GM19023 (cell line): Measurements from ENCODE around the gene C1orf87.
"Not testable (repeated sequence)": the region's sequence is repeated elsewhere in the genome, so short reads cannot be mapped to it uniquely, and the experiment has no call there.

ENCODE experiments used
- ATAC-seq: cut with Tn5 transposase; IDR thresholded peaks from one replicate; pipeline ENCODE4 v1.9.1; 2021; ENCODE audit warnings: mild to moderate bottlenecking, moderate library complexity; ENCODE audit not compliant: unreplicated experiment

C1orf87 gene

DNA sequence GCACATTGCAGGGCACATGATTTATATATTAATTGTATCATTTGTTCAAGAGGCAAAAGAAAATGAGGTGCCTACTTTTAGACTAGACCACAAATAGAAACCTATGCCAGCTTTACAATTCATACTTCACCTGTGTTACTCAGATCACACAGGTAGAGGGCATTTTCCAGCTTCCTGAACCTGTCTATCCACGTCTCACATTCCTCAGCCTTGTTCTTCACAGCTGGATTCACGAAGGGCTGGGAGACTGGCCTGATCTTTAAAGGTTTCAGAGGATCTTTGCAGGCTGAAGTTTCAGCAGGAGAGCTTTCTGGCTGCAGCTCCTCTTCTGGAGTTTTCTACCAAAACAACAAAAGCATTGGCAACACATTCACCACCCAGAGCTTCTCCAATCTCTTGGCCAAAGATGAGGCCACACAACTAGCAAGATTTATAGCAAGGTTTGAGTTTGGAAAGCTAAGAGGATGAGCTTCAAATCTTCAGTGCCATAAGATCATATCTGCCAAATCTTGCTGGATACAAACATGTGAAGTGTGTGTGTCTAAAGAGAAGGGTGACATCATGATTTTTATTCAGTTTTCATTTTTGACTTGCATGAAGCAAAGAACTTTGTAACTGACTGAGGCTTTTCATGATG, 76.0 kb downstream of the C1orf87 start:
- no peak for ATAC-seq

DNA sequence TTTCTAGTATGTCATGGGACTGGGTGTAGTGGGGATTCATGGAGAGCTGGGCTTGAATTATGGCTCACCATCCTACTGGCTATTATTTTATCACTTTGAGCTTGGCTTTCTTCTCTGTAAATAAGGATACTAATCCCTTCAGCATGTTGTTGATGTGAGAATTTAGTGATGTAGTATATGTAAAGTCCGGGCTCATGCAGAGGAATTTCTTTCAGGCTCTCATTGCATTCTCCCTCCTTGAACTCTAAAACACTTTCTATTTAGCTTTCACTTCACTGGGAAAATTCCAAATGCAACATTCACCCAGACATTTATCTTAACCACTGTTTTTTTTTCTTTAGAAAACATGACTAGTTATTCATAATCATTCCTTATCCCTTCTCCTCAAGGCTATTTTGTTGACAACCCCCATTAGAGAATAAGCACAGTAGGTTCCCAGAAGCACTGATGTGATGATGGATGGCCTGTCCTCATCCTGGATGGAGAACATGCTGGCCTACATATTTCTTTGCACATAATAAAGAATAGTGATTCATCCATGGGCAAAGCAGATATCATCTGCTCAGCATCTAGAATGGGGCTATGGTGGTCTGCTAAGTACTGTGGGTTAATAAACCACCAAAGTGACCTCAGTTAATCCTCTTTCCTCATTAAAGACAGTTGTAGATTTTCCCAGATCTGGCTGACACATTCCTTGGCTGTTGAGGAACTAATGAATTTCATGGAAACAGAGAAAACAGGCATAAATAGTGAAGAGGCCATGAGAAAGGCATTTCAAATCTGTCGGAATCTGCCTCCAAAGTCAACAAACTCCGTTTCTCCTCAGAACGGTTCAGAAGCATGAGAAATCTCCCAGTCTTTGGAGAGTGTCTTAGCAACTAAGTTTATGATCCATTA, 79.0 kb downstream of the C1orf87 start:
- no peak for ATAC-seq

DNA sequence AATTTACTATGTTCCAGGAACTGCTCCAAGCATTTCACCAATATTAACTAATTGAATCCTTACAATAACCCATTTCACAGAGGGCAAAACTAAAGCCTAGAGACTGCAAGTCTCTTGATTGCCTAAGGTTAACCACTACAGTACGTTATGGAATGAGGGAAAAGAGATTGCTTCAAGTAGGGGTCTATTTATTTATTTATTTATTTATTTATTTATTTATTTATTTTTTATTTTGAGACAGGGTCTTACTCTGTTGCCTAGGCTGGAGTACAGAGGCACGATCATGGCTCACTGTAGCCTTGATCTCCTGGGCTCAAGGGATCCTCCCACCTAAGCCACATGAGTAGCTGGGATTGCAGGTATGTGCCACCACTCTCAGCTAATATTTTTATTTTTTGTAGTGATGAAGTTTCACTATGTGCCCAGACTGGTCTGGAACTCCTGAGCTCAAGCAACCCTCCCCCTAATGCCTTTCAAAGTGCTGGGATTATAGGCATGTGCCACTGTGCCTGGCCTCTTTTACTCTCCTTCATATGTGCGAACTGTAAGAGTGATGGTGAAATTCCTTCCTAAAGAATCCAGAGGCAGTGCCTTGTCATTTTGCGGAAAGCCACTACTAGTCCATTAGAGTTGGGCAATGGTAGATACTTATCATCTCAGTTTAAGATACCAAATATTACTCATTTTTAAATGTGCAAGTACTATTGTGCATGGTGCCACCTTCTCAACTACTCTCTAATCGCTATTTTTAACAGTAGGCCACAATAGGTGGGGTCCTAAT, 81.3 kb downstream of the C1orf87 start:
- ATAC-seq, result no peak

DNA sequence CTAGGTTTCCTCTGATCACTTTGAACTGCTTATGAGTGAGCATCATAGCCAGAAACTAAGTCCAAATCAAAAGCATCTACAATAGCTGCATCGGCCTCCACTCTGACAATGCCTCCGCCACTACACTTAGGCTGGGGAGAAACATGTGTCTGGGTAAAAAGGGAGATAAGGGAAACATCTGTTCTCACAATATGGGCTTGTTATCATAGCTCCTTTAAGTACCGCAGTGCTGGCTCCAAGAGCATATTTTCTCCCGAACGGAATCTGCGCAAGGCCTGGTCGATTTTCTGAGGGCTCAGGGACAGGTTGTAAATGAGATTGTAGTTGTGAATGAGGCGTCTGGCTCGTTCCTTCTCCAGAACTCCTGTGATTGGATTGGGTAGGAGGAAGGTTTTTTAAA, 83.1 kb downstream of the C1orf87 start:
- no peak for ATAC-seq

DNA sequence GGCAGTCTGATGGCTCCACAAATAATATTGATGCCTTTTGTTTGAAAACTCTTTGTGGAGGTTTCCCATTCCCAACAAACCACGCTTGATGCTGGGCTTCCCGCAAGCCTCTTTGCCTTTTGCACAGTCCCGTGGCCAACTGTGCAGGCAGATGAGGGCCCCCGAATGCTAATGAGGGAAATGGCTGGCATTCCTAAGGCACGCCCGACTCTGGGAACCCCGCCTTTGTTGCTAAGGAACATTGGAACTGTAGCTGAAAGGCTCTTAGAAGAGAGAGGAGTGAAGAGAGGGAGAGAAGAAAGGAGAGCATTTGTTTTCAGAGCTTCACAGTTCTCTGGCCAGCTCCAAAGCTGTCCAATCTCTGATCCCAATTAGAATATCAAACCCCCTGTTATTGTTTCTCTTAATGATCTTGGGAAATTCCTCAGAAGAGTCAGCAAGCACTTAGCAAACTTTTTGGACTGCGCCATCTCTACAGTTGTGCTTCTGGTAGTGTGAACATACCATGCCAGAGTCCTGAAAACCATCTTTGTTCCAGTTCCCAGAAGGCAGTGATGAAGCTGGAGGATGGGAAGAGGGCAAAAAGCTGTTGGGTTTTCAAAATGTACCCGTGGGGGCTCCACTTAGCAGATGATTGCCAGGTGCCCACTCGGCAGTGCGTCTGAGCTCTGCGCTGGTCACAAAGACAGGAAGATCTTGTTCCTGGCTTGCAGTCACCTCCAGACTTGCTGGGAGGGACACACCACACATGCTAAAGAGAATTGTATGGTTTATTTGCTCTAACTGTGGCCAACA, 86.9 kb downstream of the C1orf87 start:
- ATAC-seq, result no peak

DNA sequence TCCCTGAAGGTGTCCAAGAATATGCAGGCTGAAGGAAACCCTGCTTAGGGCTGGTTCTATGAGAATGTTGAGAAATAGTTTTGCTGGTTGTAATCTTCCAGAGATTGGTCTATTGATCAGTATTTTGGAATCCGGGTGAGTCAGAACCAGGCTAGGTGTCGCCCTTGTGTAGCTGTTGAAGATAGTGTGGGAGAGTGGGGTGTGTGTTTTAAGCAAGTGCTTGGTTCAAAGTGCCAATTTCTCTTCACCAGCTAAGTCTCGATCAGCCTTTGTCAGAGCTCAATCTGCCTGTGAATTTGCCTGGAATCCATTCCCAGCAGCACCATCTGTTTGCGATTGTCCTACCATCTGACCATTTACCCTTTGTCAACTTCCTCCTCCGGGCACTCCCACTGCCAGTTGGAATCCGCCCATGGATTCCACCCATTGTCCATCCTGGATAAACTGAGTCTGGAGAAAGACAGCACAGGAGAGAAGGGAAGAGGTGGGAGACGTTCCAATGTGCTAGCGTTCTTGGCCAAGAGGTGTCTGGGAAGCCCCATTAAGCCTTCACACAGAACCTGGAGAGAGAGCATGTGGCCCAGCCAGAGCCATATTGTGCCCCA, 87.6 kb downstream of the C1orf87 start:
- ATAC-seq, result no peak

DNA sequence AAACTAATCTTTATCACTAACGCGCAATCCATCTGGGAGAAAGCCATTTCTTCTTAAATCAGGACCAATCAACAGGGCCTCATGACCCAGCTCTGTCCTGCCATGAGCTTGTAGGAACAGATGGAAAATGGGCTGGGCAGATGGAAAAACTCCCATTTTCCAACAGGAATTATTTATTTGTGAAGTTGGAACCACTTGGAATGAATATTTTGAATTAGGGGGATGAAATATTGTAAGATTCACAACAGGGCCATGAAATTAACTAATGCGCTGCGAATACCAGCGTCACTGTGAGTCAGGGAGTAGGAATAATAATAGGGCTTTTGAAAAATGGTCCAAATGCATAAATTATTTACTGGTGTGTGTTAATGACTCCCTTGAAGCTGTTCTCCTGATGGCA, 93.9 kb downstream of the C1orf87 start:
- no peak for ATAC-seq

DNA sequence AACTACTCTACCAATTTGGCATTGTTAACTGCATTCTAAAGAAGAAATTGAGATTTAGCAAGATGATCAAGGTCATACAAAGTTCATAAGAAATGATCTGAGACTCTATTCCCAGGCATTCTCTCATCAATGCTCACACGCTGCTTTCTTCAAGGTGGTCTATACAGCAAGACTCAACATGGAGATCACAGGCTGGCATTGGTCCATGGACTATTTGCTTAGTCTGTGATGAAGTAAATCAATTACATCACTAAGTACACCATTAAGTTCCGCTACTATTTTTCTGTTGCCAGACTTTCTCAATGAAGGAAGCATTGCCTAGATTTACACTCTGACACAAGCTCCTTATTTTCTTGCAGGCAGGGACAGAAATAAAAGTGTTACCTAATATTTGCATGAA, 95.1 kb downstream of the C1orf87 start:
- ATAC-seq, result no peak

DNA sequence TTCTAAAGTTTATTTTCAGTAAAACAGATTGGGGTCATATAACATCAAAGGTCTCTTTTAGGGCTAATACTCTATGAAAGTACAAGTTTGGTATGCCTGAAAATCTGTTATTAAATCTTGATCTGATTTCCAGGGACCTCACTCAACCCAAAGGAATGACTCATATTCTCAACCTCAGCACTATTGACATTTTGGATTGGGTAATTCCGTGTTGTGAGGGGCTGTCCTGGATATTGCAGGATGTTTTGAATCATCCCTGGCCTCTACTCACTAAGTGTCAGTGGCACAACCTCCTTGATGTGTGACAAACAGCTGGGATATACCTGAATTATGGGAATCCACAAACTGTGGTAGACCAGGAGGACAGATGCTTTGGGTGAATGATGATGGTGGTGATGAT, 95.5 kb downstream of the C1orf87 start:
- ATAC-seq, result no peak

DNA sequence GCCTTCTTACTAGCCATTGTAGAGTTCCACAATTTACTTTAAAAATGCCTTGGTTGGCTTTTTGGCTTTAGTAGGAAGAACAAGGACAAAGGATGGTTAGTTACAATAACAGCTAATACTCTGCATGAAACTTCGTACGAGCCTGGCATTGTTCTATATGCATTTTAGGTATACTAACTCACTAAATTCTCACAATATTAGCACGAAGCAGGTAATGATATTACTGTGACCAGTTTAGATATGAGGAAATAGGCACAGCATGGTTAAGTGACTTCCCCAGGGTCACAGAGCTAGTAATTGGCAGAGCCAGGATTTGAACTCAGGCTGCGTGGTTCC, 96.5 kb downstream of the C1orf87 start:
- ATAC-seq, result no peak

DNA sequence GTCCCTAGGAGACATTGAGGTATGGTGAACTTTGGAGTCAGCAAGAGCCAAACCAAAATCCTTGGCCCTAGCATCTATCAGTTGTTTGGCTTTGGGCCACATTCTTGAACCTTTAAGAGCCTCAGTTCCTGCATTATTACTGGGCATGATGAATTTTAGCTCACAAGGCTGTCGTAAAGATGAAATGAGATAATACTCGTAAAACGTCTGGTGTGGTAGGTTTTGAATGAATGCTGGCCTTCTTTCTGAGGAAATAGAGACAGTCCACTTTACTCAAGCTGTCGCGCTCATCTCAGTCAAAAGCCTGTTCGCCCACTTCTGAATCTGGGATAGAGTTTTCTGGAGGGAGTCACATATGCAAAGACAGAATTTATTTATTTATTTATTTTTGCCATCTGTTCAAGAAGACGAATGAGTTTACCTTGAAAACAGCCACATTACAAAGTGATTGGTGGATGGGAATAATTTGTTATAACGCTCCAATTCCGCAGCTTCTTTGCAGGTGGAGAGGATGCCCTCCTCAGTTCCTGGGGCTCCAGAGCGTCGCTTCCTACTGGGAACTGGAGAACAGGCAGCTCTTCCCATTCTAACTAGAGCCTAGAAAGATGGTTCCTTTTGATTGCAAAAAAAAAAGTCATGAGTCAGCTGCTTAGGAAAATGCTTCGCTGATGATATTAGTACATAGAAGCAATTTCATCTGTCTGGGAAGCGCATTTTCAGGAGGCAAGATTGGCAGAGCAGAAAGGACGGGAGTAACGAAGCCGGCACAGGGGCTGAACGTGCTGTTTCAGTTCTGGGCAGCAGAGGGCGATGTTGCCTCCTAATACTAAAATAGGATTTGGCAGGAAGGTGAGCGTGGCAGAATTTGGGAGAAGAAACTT, 97.1 kb downstream of the C1orf87 start:
- no peak for ATAC-seq

DNA sequence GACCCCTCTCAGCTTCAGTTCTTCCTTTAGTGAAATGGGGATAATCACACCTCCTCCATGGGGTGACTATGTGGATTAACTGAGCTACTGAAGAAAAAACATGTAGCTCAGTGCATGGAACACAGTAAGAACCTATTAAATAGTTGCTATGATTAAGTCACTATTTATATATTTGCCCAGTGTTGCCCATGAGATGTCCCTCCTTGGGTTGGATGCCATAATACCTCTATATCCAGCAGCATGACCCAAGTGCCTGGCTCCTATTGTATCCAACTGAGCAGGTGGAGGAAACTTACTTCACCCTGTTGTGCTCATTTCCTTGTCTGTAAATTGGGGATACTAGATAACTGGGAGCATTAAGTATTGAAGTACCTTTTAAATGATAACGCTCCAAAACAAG, 99.9 kb downstream of the C1orf87 start:
- no peak for ATAC-seq

DNA sequence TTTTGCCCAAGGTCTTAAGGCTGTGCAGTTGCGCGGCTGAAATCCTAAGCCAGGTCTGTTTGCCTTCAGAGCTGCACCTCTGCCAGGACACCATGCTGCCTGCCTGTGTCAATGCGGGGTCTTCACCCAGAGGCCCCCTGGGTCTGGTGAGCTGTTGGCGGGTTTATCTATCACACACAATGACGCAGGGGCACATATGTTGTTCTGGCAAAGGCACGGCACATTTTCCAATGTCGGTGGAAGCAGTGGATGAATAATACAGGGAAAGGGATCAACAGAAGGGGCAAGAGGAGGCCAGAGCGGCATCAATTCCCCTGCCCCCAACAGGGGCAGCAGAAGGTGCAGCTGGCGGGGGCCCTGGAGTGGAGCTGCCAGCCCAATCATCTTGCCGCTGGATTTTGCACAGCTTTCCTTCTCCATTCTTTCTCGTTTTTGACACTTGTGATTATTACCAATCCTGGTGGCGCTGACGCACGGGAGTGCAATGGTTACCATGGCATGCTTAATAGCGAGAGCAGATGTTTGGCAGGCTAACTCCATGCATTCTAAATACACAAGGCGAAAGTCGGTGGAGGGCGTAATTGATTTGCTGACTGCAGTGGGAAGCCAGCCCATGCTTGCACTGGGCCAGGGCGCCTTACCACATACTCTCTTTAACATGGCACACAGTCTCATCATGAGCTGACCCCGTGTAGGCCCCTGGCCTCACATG, 101.2 kb downstream of the C1orf87 start:
- ATAC-seq, result no peak

DNA sequence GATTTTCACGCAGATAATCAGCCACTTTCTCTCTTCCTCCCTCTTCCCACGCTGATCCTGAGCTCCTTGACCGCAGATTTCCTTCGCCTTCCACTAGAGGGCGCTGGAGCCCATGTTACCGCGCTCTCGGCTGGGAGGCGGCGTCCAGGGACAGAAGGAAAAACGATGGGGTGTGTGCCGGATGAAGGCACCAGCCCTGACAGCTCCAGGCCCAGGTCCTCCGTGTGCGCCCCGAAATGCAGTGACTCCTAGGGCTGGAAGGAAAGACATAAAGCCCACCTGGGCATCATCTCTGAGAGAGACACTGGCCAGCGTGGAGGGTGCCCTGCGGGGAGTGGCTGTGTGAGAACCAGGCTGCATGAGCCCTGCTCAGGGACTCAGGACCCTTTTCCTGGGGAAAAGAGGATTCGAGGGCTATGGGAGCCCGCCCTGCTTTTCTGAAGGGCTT, 102.1 kb downstream of the C1orf87 start:
- no peak for ATAC-seq

DNA sequence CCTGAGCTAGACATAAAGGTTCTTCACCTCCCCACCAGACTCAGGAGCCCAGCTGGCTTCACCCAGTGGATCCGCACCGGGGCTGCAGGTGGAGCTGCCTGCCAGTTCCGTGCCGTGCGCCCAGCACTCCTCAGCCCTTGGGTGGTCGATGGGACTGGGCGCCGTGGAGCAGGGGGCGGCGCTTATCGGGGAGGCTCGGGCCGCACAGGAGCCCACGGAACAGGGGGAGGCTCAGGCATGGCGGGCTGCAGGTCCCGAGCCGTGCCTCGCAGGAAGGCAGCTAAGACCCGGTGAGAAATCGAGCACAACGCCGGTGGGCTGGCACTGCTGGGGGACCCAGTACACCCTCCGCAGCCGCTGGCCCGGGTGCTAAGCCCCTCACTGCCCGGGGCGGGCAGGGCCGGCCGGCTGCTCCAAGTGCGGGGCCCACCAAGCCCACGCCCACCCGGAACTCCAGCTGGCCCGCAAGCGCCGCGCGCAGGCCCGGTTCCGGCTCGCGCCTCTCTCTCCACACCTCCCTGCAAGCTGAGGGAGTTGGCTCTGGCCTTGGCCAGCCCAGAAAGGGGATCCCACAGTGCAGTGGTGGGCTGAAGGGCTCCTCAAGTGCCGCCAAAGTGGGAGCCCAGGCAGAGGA, 103.9 kb downstream of the C1orf87 start:
- not testable (repeated sequence) for ATAC-seq

DNA sequence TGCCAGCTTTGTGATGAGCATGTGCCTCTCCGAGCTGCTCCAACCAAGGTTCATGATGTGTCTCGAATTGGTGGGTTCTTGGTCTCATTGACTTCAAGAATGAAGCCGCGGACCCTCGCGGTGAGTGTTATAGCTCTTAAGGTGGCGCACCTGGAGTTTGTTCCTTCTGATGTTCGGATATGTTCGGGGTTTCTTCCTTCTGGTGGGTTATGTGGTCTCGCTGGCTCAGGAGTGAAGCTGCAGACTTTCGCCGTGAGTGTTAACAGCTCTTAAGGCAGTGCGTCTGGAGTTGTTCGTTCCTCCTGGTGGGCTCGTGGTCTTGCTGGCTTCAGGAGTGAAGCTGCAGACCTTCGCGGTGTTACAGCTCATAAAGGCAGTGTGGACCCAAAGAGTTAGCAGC, 104.8 kb downstream of the C1orf87 start:
- ATAC-seq, result not testable (repeated sequence)

DNA sequence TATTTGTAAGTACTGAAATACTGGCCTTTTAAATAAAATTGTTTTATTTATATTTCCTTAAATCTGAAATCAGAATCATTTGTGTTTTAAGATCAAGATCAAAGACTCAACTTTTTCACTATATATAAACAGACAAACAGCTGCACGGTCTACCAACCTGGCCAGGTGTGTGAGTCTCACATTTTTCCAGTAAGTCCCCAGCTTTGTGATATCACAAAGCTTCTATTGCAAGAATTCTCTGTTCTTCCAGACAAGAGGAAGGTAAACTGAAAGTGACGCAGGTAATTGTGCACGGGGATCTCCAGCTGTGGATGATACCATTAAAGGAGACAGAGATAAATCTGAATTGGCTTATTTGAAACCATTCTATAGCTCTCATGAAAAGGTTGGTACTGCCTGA, 105.8 kb downstream of the C1orf87 start:
- ATAC-seq, result no peak

DNA sequence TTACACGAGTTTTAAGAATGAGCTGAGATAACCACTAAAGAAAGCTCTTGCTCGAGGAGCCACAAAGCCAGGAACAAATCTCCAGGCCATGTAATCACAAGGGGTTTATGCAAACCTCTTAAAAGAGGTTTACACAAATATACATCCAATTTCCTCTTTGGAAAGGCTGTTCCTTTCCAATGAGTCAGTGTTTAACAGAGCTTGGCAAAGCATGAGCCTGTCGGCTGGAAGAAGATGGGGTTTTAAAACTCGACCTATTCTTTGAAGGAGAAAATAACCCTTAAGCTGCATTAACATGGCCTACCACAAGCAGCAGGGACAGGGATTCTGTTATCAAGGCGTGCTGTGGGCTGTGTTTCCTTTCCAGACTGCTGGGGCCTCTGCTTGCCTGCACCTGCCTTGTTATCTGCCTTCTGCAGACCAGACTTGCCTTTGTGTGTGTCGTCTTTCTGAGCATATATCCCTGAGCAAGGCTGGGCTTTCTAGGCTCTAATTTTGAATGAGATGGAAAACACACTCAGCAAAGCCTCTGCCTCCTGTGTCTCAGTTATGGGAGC, 106.4 kb downstream of the C1orf87 start:
- ATAC-seq, result no peak
